ENCODE results near the gene PPP6C. TPM values are rescaled to one million over a fixed set of nuclear protein-coding genes. Genes with fewer than 3 reads are reported as not detected.
A peak's percentile ranks its signal among the peaks of the same experiment; 100 is the strongest.

PPP6C gene
- total RNA-seq, 1 donor, result 43.2 TPM

GRCh38 chr9:125137200-125137599 lies 52.4 kb downstream of the PPP6C start:
- H3K4me3 ChIP-seq (ENCODE audit: low read depth, low read length), result no peak overlapping the region
- peak; percentile 49 for DNase-seq (ENCODE audit: low read depth)
- TF ChIP-seq, protein P1, sequence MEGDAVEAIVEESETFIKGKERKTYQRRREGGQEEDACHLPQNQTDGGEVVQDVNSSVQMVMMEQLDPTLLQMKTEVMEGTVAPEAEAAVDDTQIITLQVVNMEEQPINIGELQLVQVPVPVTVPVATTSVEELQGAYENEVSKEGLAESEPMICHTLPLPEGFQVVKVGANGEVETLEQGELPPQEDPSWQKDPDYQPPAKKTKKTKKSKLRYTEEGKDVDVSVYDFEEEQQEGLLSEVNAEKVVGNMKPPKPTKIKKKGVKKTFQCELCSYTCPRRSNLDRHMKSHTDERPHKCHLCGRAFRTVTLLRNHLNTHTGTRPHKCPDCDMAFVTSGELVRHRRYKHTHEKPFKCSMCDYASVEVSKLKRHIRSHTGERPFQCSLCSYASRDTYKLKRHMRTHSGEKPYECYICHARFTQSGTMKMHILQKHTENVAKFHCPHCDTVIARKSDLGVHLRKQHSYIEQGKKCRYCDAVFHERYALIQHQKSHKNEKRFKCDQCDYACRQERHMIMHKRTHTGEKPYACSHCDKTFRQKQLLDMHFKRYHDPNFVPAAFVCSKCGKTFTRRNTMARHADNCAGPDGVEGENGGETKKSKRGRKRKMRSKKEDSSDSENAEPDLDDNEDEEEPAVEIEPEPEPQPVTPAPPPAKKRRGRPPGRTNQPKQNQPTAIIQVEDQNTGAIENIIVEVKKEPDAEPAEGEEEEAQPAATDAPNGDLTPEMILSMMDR (IDR thresholded peaks at IDR 0.05; ENCODE audit: insufficient read depth, low read depth, low read length), result no peak

- TF ChIP-seq, protein P1 (IDR thresholded peaks at IDR 0.05; ENCODE audit: insufficient read depth, low read depth, low read length), result no peak
- no peak overlapping the region for H3K4me3 ChIP-seq (ENCODE audit: low read depth, low read length)
- no peak for DNase-seq (ENCODE audit: low read depth)
Measured at GRCh38 chr9:125134976-125135375, 54.6 kb downstream of the PPP6C start.

DNA sequence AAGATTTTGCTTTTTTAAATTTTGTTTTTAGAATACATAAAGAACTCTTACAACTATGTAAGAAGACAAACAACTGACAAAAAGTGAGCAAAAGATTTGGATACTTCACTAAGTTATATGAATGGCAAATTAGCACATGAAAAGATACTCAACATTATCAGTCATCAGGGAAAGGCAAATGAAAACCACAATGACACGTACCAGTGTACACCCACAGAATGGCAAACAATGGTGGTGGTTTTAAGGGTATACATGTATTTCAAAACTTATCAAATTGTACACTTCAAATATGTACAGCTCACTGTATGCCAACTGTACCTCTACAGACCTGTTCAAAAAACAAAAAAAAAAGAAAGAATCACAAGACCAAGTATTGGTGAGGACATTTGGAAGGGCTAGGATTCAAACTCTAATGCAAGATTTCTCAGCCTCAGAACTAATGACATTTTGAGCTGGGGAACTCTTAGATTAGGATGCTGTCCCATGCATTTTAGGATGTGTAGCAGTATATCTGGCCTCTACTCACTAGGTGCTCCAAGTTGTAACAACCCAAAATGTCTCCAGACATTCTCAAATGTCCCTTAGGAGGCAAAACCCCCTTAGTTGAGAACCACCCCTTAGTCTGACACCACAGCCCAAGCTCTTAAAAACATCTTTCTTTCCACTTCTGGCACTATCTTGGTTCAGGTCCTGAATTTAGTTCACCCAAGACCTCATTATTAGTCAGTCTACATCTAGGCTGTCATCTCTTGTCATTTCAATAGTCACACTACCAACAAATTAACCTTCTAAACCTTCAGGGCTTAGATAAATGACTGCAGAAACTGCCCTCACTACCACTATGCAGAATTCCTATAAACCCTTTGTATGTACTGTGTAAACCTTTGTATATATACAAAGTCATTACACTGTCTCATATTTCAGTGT lies 55.9 kb downstream of the PPP6C start:
- H3K4me3 ChIP-seq (ENCODE audit: low read depth, low read length), result no peak overlapping the region
- DNase-seq (ENCODE audit: low read depth), result peak; percentile 17
- TF ChIP-seq, protein P1 (IDR thresholded peaks at IDR 0.05; ENCODE audit: insufficient read depth, low read depth, low read length), result no peak

- H3K4me3 ChIP-seq (ENCODE audit: low read depth, low read length), result no peak overlapping the region
- TF ChIP-seq, protein P1 (IDR thresholded peaks at IDR 0.05; ENCODE audit: insufficient read depth, low read depth, low read length), result no peak
- no peak for DNase-seq (ENCODE audit: low read depth)
Measured at GRCh38 chr9:125131778-125132177, 57.8 kb downstream of the PPP6C start.

- TF ChIP-seq, protein P1 (IDR thresholded peaks at IDR 0.05; ENCODE audit: insufficient read depth, low read depth, low read length), result no peak
- no peak overlapping the region for H3K4me3 ChIP-seq (ENCODE audit: low read depth, low read length)
- DNase-seq (ENCODE audit: low read depth), result peak; percentile 97
Measured at GRCh38 chr9:125126019-125126746, 63.4 kb downstream of the PPP6C start.

DNA sequence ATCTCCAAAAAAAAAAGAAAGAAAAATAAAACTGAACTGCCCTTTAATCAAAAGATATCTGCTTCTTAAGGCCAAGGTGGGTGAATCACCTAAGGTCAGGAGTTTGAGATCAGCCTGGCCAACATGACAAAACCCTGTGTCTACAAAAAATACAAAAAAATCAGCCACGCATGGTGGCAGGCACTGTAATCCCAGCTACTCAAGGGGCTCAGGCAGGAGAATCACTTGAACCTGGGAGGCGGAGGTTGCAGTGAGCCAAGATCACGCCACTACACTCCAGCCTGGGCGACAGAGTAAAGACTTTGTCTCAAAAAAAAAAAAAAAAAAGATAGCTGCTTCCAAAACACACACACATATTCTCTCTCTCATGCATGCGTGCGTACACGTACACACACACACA lies 64.1 kb downstream of the PPP6C start:
- no peak overlapping the region for H3K4me3 ChIP-seq (ENCODE audit: low read depth, low read length)
- DNase-seq (ENCODE audit: low read depth), result no peak
- TF ChIP-seq, protein P1 (IDR thresholded peaks at IDR 0.05; ENCODE audit: insufficient read depth, low read depth, low read length), result no peak
